ENCODE data around the gene FAM120A. TPM values are rescaled to one million over a fixed set of nuclear protein-coding genes. Genes with fewer than 3 reads are reported as not detected.

Gene FAM120A
- total RNA-seq, 1 experiment from 2014 or later = 162 TPM

DNA sequence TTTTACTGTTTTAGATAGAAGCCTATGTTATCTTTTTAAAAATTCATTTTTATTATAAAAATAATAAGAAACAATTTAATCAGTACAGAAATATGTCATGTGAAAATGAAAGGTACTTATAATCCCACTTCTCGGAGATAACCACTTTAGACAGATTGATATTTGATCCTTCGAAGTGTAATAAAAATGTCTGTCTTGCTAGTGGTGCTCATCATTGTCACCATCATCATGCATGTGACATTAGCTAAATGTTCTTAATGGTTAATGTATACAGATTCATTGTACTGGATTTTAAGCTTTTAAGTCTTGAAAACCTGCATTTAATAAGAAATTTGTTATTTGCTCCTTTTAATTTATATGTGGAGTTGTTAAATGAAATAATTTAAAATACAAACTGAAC, 32.0 kb downstream of the FAM120A start:
- H3K9me3 Mint-ChIP-seq (ENCODE audit: unreplicated experiment) = no peaks in the 10 kb centered on the region
- H3K4me1 Mint-ChIP-seq (ENCODE audit: insufficient read depth, unreplicated experiment) = peaks cover 11% of the 10 kb centered on the region
- ChIA-PET CTCF (interaction anchor here (0.5 to 1.3 kb wide), 4 partner anchors 12 to 90 kb away, joined by 3 to 5 read pairs (median 4); no protein-coding TSS in a partner anchor), POLR2A (interaction anchor here (0.6 to 0.9 kb wide), 5 partner anchors 9 to 199 kb away, joined by 3 read pairs; no protein-coding TSS in a partner anchor)
- no peaks in the 10 kb centered on the region for H3K27me3 Mint-ChIP-seq (ENCODE audit: insufficient read depth, unreplicated experiment)
- no peak for DNase-seq (ENCODE audit: unreplicated experiment)
- H3K27ac Mint-ChIP-seq (ENCODE audit: low read depth, unreplicated experiment) = no peak overlapping the region
- peaks cover 32% of the 10 kb centered on the region for H3K36me3 Mint-ChIP-seq (ENCODE audit: insufficient read depth, unreplicated experiment)
- H3K4me3 Mint-ChIP-seq (ENCODE audit: unreplicated experiment) = no peak overlapping the region
- intact Hi-C loops (cut with micrococcal nuclease) = no loop called here
- no peak for TF ChIP-seq CTCF (IDR thresholded peaks at IDR 0.05; ENCODE audit: unreplicated experiment)
- BruUV-seq (replicated peaks) = no TSS peak

DNA sequence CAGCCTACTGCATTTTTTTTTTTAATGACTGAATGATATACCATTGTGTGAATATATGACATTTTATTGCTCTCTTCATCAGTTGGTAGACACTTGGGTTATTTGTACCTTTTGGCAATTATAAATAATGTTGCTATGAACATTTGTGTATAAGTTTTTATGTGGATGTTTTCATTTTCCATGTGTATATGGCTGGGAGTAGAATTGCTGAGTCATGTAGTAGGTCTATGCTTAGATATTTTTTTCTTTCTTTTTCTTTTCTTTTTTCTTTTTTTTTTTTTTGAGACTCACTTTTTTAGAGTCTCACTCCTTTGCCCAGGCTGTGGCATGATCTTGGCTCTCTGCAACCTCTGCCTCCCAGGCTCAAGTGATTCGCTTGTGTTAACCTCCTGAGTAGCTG, 34.8 kb downstream of the FAM120A start:
- intact Hi-C loops (cut with micrococcal nuclease) = no loop called here

GRCh38 chr9:93488244-93488643, 36.8 kb downstream of the FAM120A start:
- Mint-ChIP-seq H3K4me1 (ENCODE audit: insufficient read depth, unreplicated experiment) (peaks cover 6% of the 10 kb centered on the region), H3K27me3 (ENCODE audit: insufficient read depth, unreplicated experiment) (no peaks in the 10 kb centered on the region), H3K9me3 (ENCODE audit: unreplicated experiment) (no peaks in the 10 kb centered on the region), H3K36me3 (ENCODE audit: insufficient read depth, unreplicated experiment) (peaks cover 25% of the 10 kb centered on the region), H3K4me3 (ENCODE audit: unreplicated experiment) (no peak overlapping the region), H3K27ac (ENCODE audit: low read depth, unreplicated experiment) (no peak overlapping the region)
- no peak for TF ChIP-seq CTCF (IDR thresholded peaks at IDR 0.05; ENCODE audit: unreplicated experiment)
- ChIA-PET CTCF (interaction anchor here (0.9 kb wide), 1 partner anchor 78 kb away, joined by 3 read pairs; no protein-coding TSS in a partner anchor), POLR2A (interaction anchor here (0.6 to 0.9 kb wide), 2 partner anchors 9 to 16 kb away, joined by 3 read pairs; no protein-coding TSS in a partner anchor)
- no TSS peak for BruUV-seq (replicated peaks)
- DNase-seq (ENCODE audit: unreplicated experiment) = no peak
- intact Hi-C loops (cut with micrococcal nuclease) = no loop called here

More for the DNA sequence above, 34.8 kb downstream of the FAM120A start:
- DNase-seq (ENCODE audit: unreplicated experiment) = no peak
- no peaks in the 10 kb centered on the region for H3K9me3 Mint-ChIP-seq (ENCODE audit: unreplicated experiment)
- H3K27me3 Mint-ChIP-seq (ENCODE audit: insufficient read depth, unreplicated experiment) = no peaks in the 10 kb centered on the region
- no peak for TF ChIP-seq CTCF (IDR thresholded peaks at IDR 0.05; ENCODE audit: unreplicated experiment)
- POLR2A ChIA-PET = interaction anchor here (1.3 to 1.6 kb wide), 2 partner anchors 12 to 33 kb away, joined by 3 to 5 read pairs; partner anchors contain the start of gene FAM120AOS
- CTCF ChIA-PET = no interaction called here
- H3K4me1 Mint-ChIP-seq (ENCODE audit: insufficient read depth, unreplicated experiment) = peaks cover 11% of the 10 kb centered on the region
- peak overlapping the region; percentile 39 for H3K27ac Mint-ChIP-seq (ENCODE audit: low read depth, unreplicated experiment)
- no peak overlapping the region for H3K4me3 Mint-ChIP-seq (ENCODE audit: unreplicated experiment)
- no TSS peak for BruUV-seq (replicated peaks)
- peaks cover 25% of the 10 kb centered on the region for H3K36me3 Mint-ChIP-seq (ENCODE audit: insufficient read depth, unreplicated experiment)

DNA sequence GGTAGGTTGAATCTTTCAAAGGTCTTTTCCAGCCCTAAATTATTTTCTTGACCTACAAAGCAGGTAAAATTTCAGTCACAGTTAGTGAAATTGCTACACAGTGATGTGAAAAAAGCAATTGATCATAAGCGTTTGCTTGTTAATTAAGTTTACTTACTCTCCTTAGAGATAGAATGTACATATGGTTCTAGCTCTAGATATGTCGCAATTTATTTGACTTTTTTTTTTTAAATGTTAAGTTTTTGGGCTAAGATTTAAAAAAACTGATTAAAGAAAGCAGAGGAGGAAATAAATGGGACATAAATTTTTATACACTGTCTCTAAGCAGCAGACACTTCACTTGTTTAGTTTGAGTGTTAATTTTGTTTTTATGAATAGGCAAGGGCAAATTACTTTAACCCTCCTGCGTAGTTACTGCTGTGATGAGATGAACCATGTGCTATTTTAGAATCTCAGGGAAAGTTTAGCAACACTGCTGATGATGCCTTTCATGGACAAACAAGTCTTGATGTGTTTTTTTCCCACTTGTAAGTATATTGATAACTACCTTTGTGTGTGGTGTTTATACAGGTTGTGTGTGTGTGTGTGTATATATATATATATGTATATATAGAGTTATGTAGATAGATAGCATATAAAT, 40.2 kb downstream of the FAM120A start:
- intact Hi-C loops (cut with micrococcal nuclease) = no loop called here
- CTCF ChIA-PET = interaction anchor here (0.7 kb wide), 1 partner anchor 727 kb away, joined by 4 read pairs; no protein-coding TSS in a partner anchor

More for the DNA sequence above, 40.2 kb downstream of the FAM120A start:
- DNase-seq (ENCODE audit: unreplicated experiment) = no peak
- no peak for TF ChIP-seq CTCF (IDR thresholded peaks at IDR 0.05; ENCODE audit: unreplicated experiment)
- Mint-ChIP-seq H3K36me3 (ENCODE audit: insufficient read depth, unreplicated experiment) (peaks cover 43% of the 10 kb centered on the region), H3K4me1 (ENCODE audit: insufficient read depth, unreplicated experiment) (no peaks in the 10 kb centered on the region), H3K27me3 (ENCODE audit: insufficient read depth, unreplicated experiment) (no peaks in the 10 kb centered on the region), H3K4me3 (ENCODE audit: unreplicated experiment) (no peak overlapping the region), H3K9me3 (ENCODE audit: unreplicated experiment) (no peaks in the 10 kb centered on the region), H3K27ac (ENCODE audit: low read depth, unreplicated experiment) (peak overlapping the region; percentile 42)
- BruUV-seq (replicated peaks) = no TSS peak
- POLR2A ChIA-PET = interaction anchor here (1.7 kb wide), 1 partner anchor 38 kb away, joined by 5 read pairs; the partner anchor contains the start of gene FAM120AOS
